Loucy (cell line): ENCODE data around the gene IL6.

Experiments
- EZH2phosphoT487 ChIP-seq: fragments of 200-600 bp; IDR thresholded peaks from 2 replicates; pipeline ENCODE4 v1.6.1; 2018; ENCODE audit warnings: antibody characterized with exemption, mild to moderate bottlenecking, moderate library complexity, borderline replicate concordance
- TF ChIP-seq, protein P1 (sequence below): fragments of 200-600 bp; sonication (generic); conservative IDR thresholded peaks from 2 replicates; pipeline ENCODE4 v1.5.1; 2014; ENCODE audit warnings: mild to moderate bottlenecking, antibody characterized with exemption, low read length

DNA sequence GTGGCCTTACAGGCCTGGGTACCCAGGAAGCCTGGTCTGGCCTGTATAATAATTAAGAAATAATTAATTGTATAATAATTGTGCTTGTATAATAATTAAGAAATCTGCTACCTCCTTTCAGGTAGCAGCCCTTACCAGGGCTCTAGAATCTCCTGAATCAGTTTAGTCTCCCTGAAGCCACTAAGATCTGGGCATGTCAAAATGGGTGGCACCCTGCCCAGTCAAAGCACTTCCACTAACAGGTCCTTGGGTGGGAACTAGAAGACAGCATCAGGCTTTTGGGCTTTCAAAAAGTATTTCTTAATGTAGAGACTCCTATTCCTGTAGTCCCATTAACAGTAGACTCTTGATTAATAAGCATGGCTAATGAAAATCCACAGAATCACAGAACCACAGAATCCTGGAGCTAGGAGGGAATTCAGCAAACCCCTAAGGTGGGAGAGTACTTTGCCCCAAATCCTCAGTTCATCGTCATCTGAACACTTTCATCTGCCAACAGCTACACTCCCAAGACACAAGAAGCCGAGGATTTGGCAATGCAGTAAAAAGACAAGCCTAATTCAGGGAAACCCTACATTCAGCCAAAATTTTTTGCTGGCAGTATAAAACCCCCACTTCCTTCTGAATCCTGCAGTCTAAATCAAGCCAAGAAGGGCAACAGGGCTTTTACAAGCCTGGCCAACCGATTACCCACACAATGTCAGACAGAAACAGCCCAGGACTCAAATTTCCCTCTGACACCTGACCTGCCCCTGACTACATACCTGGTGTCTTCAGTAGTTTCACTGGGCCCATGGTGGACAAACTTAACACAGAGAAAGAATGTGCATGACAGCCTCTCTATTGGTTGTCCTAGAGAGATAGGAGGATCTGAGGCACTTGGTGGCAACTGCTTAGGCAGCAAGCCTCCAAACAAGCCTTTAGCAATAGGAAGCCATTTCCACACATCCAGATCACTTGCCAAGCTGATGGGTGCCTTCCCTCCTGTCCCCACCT lies 5.9 kb upstream of the IL6 start:
- TF ChIP-seq, protein P1, sequence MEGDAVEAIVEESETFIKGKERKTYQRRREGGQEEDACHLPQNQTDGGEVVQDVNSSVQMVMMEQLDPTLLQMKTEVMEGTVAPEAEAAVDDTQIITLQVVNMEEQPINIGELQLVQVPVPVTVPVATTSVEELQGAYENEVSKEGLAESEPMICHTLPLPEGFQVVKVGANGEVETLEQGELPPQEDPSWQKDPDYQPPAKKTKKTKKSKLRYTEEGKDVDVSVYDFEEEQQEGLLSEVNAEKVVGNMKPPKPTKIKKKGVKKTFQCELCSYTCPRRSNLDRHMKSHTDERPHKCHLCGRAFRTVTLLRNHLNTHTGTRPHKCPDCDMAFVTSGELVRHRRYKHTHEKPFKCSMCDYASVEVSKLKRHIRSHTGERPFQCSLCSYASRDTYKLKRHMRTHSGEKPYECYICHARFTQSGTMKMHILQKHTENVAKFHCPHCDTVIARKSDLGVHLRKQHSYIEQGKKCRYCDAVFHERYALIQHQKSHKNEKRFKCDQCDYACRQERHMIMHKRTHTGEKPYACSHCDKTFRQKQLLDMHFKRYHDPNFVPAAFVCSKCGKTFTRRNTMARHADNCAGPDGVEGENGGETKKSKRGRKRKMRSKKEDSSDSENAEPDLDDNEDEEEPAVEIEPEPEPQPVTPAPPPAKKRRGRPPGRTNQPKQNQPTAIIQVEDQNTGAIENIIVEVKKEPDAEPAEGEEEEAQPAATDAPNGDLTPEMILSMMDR: no peak
- TF ChIP-seq EZH2phosphoT487: no peak
